Vagina (tissue), 2 donors: ENCODE measurements around the gene KDM4C.

ENCODE experiments used
- POLR2AphosphoS5 ChIP-seq, 2 donors: sonication (generic); formaldehyde crosslinking; IDR thresholded peaks; one replicate each; pipeline ENCODE4 v1.9.0; 2017; ENCODE audit warnings: antibody characterized with exemption in 2 of 2, mild to moderate bottlenecking in 2 of 2, low read depth in 1 of 2; ENCODE audit not compliant: insufficient read depth in 1 of 2
- TF ChIP-seq, protein P1 (sequence below), 3 experiments: fragments of 450-650 bp in 2 of 3; fragments of 200-600 bp in 1 of 3; sonication (generic) in 1 of 3; IDR thresholded peaks; one replicate each; pipeline ENCODE4 v1.5.1; 2017 to 2019; ENCODE audit warnings: antibody characterized with exemption in 3 of 3, mild to moderate bottlenecking in 2 of 3, moderate library complexity in 2 of 3

DNA sequence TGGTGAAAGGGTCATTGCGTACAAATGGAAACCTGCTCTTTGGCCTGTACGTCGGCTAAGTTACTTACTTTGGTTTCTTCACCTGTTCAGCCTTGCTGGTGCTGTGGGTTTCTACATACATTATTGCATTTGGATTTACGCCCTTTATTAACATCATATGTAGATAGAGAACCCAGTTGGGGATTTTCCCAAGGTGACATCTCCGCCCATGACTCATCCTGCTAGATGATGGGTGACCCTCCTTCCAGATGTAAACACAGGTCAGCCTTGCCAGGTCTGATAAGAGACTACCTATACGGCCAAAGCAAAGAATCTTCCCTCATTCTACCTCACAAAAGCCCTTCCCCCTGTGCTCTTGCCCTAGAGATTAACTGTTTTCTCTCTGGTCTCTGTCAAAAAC, 360.9 kb downstream of the KDM4C start:
- TF ChIP-seq, protein P1, sequence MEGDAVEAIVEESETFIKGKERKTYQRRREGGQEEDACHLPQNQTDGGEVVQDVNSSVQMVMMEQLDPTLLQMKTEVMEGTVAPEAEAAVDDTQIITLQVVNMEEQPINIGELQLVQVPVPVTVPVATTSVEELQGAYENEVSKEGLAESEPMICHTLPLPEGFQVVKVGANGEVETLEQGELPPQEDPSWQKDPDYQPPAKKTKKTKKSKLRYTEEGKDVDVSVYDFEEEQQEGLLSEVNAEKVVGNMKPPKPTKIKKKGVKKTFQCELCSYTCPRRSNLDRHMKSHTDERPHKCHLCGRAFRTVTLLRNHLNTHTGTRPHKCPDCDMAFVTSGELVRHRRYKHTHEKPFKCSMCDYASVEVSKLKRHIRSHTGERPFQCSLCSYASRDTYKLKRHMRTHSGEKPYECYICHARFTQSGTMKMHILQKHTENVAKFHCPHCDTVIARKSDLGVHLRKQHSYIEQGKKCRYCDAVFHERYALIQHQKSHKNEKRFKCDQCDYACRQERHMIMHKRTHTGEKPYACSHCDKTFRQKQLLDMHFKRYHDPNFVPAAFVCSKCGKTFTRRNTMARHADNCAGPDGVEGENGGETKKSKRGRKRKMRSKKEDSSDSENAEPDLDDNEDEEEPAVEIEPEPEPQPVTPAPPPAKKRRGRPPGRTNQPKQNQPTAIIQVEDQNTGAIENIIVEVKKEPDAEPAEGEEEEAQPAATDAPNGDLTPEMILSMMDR (IDR thresholded peaks at IDR 0.05), result no peak
- TF ChIP-seq POLR2AphosphoS5 (IDR thresholded peaks at IDR 0.05; ENCODE audit: insufficient read depth in 1 of 2, low read depth in 1 of 2), result no peak
